HEK293 (cell line): ENCODE results near the gene PTX4.

Source experiments
- CTCF ChIA-PET: fragments of 350-600 bp; formaldehyde crosslinking; extraction: SDS; loops from one replicate; lab custom pipeline; 2021; ENCODE audit warnings: antibody characterized with exemption; lab: Yijun Ruan, JAX
- POLR2A ChIA-PET: fragments of 300-600 bp; formaldehyde crosslinking; extraction: SDS; loops from one replicate; lab custom pipeline; 2020; ENCODE audit warnings: antibody characterized with exemption, inconsistent platforms; lab: Yijun Ruan, JAX
- H3K27ac ChIP-seq: fragments of 200-500 bp; sonication (Bioruptor generic); 2 replicates; pipeline ENCODE4 v1.5.1; 2014; ENCODE audit warnings: low read depth, low read length, control low read depth, inconsistent platforms; ENCODE audit errors: extremely low read depth
- H3K36me3 ChIP-seq, 2 experiments: fragments of 200-500 bp in 1 of 2; sonication (Bioruptor generic) in 1 of 2; 1 replicate in 1 of 2; 2 replicates in 1 of 2; pipeline ENCODE4 v1.5.1; 2014 to 2017; ENCODE audit warnings: inconsistent platforms in 2 of 2, low read length in 2 of 2; ENCODE audit not compliant: control insufficient read depth in 2 of 2, insufficient read depth in 1 of 2
- H3K4me1 ChIP-seq: fragments of 200-500 bp; sonication (Bioruptor generic); 2 replicates; pipeline ENCODE4 v1.5.1; 2014; ENCODE audit warnings: mild to moderate bottlenecking, low read length, inconsistent platforms; ENCODE audit not compliant: control insufficient read depth, insufficient read depth
- H3K4me3 ChIP-seq: 2 replicates; pipeline ENCODE4 v1.5.1; 2011; ENCODE audit warnings: low read depth, mild to moderate bottlenecking, control low read depth, low read length, moderate library complexity
- H3K9me3 ChIP-seq: fragments of 200-500 bp; sonication (Bioruptor generic); 2 replicates; pipeline ENCODE4 v1.5.1; 2014; ENCODE audit warnings: low read depth, low read length, inconsistent platforms; ENCODE audit not compliant: control insufficient read depth, insufficient read depth
- GLIS2 ChIP-seq: fragments of 450-650 bp; formaldehyde crosslinking; IDR thresholded peaks from 2 replicates; pipeline ENCODE4 v1.5.1; 2016; ENCODE audit warnings: missing biosample characterization, missing genetic modification characterization
- HOXD13 ChIP-seq: sonication (generic); formaldehyde crosslinking; IDR thresholded peaks from 2 replicates; pipeline ENCODE4 v1.8.0; 2022; ENCODE audit warnings: missing genetic modification reagents, borderline replicate concordance
- RBAK ChIP-seq: fragments of 450-650 bp; formaldehyde crosslinking; IDR thresholded peaks from 2 replicates; pipeline ENCODE4 v1.5.1; 2016; ENCODE audit warnings: missing biosample characterization, missing genetic modification characterization
- SP2 ChIP-seq: fragments of 450-650 bp; formaldehyde crosslinking; IDR thresholded peaks from 2 replicates; pipeline ENCODE4 v1.5.1; 2016; ENCODE audit warnings: missing biosample characterization, missing genetic modification characterization
- TCF7L2 ChIP-seq: IDR thresholded peaks from 2 replicates; pipeline ENCODE4 v1.6.1; 2011; ENCODE audit warnings: low read depth, mild to moderate bottlenecking, inconsistent platforms, low read length, moderate library complexity, borderline replicate concordance
- ZFP41 ChIP-seq: fragments of 450-650 bp; formaldehyde crosslinking; IDR thresholded peaks from 2 replicates; pipeline ENCODE4 v1.5.1; 2016; ENCODE audit warnings: missing biosample characterization, missing genetic modification characterization, borderline replicate concordance
- ZNF121 ChIP-seq: fragments of 450-650 bp; formaldehyde crosslinking; IDR thresholded peaks from 2 replicates; pipeline ENCODE4 v1.5.1; 2016; ENCODE audit warnings: missing biosample characterization, missing genetic modification characterization
- ZNF19 ChIP-seq: fragments of 450-650 bp; formaldehyde crosslinking; IDR thresholded peaks from 2 replicates; pipeline ENCODE4; 2016; ENCODE audit warnings: missing biosample characterization, missing genetic modification characterization, low read depth
- ZNF221 ChIP-seq: fragments of 450-650 bp; formaldehyde crosslinking; IDR thresholded peaks from 2 replicates; pipeline ENCODE4 v1.5.1; 2017; ENCODE audit warnings: missing biosample characterization, missing genetic modification characterization, borderline replicate concordance
- ZNF23 ChIP-seq: fragments of 450-650 bp; formaldehyde crosslinking; IDR thresholded peaks from 2 replicates; pipeline ENCODE4 v1.5.1; 2016; ENCODE audit warnings: missing biosample characterization, missing genetic modification characterization, borderline replicate concordance
- ZNF248 ChIP-seq: fragments of 450-650 bp; formaldehyde crosslinking; IDR thresholded peaks from 2 replicates; pipeline ENCODE4 v1.5.1; 2017; ENCODE audit warnings: missing biosample characterization, missing genetic modification characterization
- ZNF341 ChIP-seq: fragments of 450-650 bp; formaldehyde crosslinking; IDR thresholded peaks from 2 replicates; pipeline ENCODE4; 2016; ENCODE audit warnings: low read depth, missing biosample characterization, missing genetic modification characterization
- ZNF350 ChIP-seq: fragments of 450-650 bp; formaldehyde crosslinking; IDR thresholded peaks from 2 replicates; pipeline ENCODE4 v1.5.0; 2017; ENCODE audit warnings: missing biosample characterization, mild to moderate bottlenecking, missing genetic modification characterization
- ZNF530 ChIP-seq: fragments of 450-650 bp; formaldehyde crosslinking; IDR thresholded peaks from 2 replicates; pipeline ENCODE4 v1.5.1; 2016; ENCODE audit warnings: low read depth, missing biosample characterization, missing genetic modification characterization
- ZNF549 ChIP-seq: fragments of 450-650 bp; IDR thresholded peaks from 2 replicates; pipeline ENCODE4 v1.5.1; 2018; ENCODE audit warnings: missing biosample characterization, missing genetic modification characterization, mild to moderate bottlenecking, inconsistent platforms, moderate library complexity
- ZNF660 ChIP-seq: fragments of 450-650 bp; IDR thresholded peaks from 2 replicates; pipeline ENCODE4 v1.5.1; 2018; ENCODE audit warnings: missing biosample characterization, mild to moderate bottlenecking, missing genetic modification characterization
- ZNF777 ChIP-seq: fragments of 450-650 bp; formaldehyde crosslinking; IDR thresholded peaks from 2 replicates; pipeline ENCODE4 v1.5.1; 2017; ENCODE audit warnings: missing biosample characterization, missing genetic modification characterization, borderline replicate concordance
- ZNF791 ChIP-seq: fragments of 450-650 bp; formaldehyde crosslinking; IDR thresholded peaks from 2 replicates; pipeline ENCODE4 v1.5.1; 2016; ENCODE audit warnings: missing biosample characterization, missing genetic modification characterization
- TF ChIP-seq, protein P1 (sequence below): fragments of 450-650 bp; formaldehyde crosslinking; conservative IDR thresholded peaks from 2 replicates; pipeline ENCODE4 v1.5.1; 2016; ENCODE audit warnings: low read depth, missing biosample characterization, missing genetic modification characterization

Gene PTX4

DNA sequence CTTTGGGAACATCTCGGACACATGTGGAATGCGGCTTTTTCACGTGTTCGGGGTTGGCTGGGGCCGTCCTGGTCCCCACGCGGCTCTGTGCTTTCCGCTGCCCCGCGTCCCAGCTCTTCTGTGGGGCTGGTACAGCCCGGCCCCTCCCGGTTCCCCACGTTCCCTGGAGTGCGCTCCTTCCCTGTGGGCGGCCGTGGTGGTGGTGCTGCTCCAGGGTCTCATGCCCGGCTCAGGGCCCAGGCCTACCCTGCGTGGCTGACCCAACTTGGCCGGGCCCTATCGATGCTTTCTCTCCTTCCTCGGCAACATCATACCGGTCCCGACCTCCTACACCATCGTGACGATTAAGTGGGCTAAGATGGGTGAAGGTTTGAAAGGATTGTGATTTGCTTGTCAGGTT is 7.7 kb upstream of the PTX4 start:
- no peak overlapping the region for H3K27ac ChIP-seq
- POLR2A ChIA-PET, result interaction anchor here (0.6 kb wide), 1 partner anchor 397 kb away, joined by 8 read pairs; no protein-coding TSS in a partner anchor
- H3K9me3 ChIP-seq, result no peaks in the 10 kb centered on the region
- peaks cover 7 to 71% of the 10 kb centered on the region in 2 experiments; a peak in 2 of 3 replicates for H3K36me3 ChIP-seq
- CTCF ChIA-PET, result no interaction called here
- TF ChIP-seq GLIS2 (no peak), ZNF549 (tag by site-specific recombination) (no peak), ZNF121 (no peak)
- 0 out of 2 replicates have a peak, but pooled peaks cover 2% of the 10 kb centered on the region for H3K4me1 ChIP-seq
- H3K4me3 ChIP-seq, result no peak overlapping the region

- ChIA-PET CTCF (no interaction called here), POLR2A (no interaction called here)
- H3K36me3 ChIP-seq, result peaks cover 7 to 65% of the 10 kb centered on the region in 2 experiments; a peak in 2 of 3 replicates
- H3K4me1 ChIP-seq, result 0 out of 2 replicates have a peak, but pooled peaks cover 2% of the 10 kb centered on the region
- H3K4me3 ChIP-seq, result no peak overlapping the region
- H3K27ac ChIP-seq, result no peak overlapping the region
- TF ChIP-seq ZNF791 (no peak), RBAK (no peak)
- no peaks in the 10 kb centered on the region for H3K9me3 ChIP-seq
These were observed 7.1 kb upstream of the PTX4 start for GRCh38 chr16:1495889-1496262.

- CTCF ChIA-PET, result no interaction called here
These were observed 6.6 kb upstream of the PTX4 start for GRCh38 chr16:1495211-1495888.

More at GRCh38 chr16:1495211-1495888, 6.6 kb upstream of the PTX4 start:
- no peak overlapping the region for H3K27ac ChIP-seq
- no peaks in the 10 kb centered on the region for H3K9me3 ChIP-seq
- POLR2A ChIA-PET, result no interaction called here
- TF ChIP-seq ZNF221 (tag by site-specific recombination) (no peak), TCF7L2 (no peak), ZNF23 (tag by site-specific recombination) (no peak), ZNF341 (no peak), ZNF350 (tag by site-specific recombination) (no peak), ZNF777 (tag by site-specific recombination) (no peak), ZNF660 (tag by site-specific recombination) (no peak), ZNF19 (tag by site-specific recombination) (no peak), SP2 (tag by site-specific recombination) (no peak), ZNF530 (tag by site-specific recombination) (no peak), ZNF248 (no peak), ZFP41 (no peak), HOXD13 (no peak)
- TF ChIP-seq, protein P1, sequence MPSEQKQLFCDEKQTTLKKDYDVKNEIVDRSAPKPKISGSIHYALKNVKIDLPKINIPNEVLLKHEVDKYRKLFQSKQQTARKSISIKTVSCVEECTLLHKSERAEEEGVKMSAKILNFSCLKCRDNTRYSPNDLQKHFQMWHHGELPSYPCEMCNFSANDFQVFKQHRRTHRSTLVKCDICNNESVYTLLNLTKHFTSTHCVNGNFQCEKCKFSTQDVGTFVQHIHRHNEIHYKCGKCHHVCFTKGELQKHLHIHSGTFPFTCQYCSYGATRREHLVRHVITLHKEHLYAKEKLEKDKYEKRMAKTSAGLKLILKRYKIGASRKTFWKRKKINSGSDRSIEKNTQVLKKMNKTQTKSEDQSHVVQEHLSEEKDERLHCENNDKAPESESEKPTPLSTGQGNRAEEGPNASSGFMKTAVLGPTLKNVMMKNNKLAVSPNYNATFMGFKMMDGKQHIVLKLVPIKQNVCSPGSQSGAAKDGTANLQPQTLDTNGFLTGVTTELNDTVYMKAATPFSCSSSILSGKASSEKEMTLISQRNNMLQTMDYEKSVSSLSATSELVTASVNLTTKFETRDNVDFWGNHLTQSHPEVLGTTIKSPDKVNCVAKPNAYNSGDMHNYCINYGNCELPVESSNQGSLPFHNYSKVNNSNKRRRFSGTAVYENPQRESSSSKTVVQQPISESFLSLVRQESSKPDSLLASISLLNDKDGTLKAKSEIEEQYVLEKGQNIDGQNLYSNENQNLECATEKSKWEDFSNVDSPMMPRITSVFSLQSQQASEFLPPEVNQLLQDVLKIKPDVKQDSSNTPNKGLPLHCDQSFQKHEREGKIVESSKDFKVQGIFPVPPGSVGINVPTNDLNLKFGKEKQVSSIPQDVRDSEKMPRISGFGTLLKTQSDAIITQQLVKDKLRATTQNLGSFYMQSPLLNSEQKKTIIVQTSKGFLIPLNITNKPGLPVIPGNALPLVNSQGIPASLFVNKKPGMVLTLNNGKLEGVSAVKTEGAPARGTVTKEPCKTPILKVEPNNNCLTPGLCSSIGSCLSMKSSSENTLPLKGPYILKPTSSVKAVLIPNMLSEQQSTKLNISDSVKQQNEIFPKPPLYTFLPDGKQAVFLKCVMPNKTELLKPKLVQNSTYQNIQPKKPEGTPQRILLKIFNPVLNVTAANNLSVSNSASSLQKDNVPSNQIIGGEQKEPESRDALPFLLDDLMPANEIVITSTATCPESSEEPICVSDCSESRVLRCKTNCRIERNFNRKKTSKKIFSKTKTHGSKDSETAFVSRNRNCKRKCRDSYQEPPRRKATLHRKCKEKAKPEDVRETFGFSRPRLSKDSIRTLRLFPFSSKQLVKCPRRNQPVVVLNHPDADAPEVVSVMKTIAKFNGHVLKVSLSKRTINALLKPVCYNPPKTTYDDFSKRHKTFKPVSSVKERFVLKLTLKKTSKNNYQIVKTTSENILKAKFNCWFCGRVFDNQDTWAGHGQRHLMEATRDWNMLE (tag by site-specific recombination), result no peak
- TF ChIP-seq, all 188 proteins: peak for 0
- Histone ChIP-seq H3K36me3 (peaks cover 7 to 60% of the 10 kb centered on the region in 2 experiments; a peak in 2 of 3 replicates), H3K4me1 (0 out of 2 replicates have a peak, but pooled peaks cover 2% of the 10 kb centered on the region), H3K4me3 (no peak overlapping the region)
